Epithelial cell of proximal tubule (primary cell): ENCODE data around the gene SH2B3. TPM values are rescaled to one million over a fixed set of nuclear protein-coding genes. Genes with fewer than 3 reads are reported as not detected.
"Not testable (repeated sequence)": the region's sequence is repeated elsewhere in the genome, so short reads cannot be mapped to it uniquely, and the experiment has no call there.

Experiments used
- DNase-seq: peaks from one replicate; pipeline ENCODE4 v3.0.0-alpha.2; 2011; ENCODE audit warnings: low read depth
- H3K4me3 ChIP-seq: 2 replicates; pipeline ENCODE4 v1.5.1; 2011; ENCODE audit warnings: low read depth, mild to moderate bottlenecking, low read length
- CTCF ChIP-seq: conservative IDR thresholded peaks from 2 replicates; pipeline ENCODE4 v1.5.1; 2012; ENCODE audit warnings: low read depth, mild to moderate bottlenecking, low read length
- total RNA-seq: library from RNA; depleted of rRNA; stranded (reverse); fragments of >200 nt; gene quantifications from 2 replicates; pipeline ENCODE4 v1.2.3, GENCODE V29; 2015

Gene SH2B3
- total RNA-seq, 1 donor from 2014 or later: 59.6 TPM

GRCh38 chr12:111396726-111397445, 8.8 kb upstream of the SH2B3 start:
- peak; percentile 99 for TF ChIP-seq CTCF
- H3K4me3 ChIP-seq: no peak overlapping the region
- no peak for DNase-seq

GRCh38 chr12:111398530-111398929, 7.2 kb upstream of the SH2B3 start:
- H3K4me3 ChIP-seq: no peak overlapping the region
- no peak for TF ChIP-seq CTCF
- no peak for DNase-seq

DNA sequence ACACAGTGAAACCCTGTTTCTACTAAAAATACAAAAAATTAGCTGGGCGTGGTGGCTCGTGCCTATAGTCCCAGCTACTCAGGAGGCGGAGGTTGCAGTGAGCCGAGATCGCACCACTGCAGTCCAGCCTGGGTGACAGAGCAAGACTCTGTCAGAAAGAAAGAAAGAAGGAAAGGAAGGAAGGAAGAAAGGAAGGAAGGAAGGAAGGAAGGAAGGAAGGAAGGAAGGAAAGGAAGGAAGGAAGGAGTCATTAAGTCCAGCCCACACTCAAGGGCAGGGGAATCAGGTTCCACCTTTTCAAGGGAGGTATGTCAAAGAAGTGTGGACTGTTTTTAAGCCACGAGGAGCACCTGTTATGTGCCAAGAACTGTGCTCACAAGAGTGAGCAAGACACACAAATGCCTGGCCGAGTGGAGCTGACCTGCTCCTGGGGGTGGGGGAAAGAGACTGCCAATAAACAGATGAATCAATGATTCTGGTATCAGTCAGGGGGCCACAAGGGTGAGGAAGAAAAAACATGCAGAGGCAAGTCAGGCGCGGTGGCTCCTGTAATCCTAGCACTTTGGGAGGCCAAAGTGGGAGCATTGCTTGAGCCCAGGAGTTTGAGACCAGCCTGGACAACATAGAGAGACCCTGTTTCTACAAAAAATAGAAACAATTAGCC, 5.8 kb upstream of the SH2B3 start:
- not testable (repeated sequence) for DNase-seq, H3K4me3 ChIP-seq

- no peak for TF ChIP-seq CTCF
- no peak for DNase-seq
- H3K4me3 ChIP-seq: no peak overlapping the region
Observed at GRCh38 chr12:111401167-111401605, 4.5 kb upstream of the SH2B3 start.

DNA sequence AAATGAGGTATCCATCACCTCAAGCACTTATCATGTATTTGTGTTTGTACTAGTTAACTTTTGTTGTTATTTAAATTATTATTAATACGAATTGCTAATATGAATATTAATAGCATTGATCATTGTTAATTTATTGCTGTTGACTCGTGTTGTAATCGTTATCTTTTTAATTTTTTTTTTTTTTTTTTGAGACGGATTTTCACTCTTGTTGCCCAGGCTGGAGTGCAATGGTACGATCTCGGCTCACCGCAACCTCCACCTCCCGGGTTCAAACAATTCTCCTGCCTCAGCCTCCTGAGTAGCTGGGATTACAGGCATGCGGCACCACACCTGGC, 3.3 kb upstream of the SH2B3 start:
- H3K4me3 ChIP-seq, DNase-seq: not testable (repeated sequence)

GRCh38 chr12:111404362-111405148, 1.2 kb upstream of the SH2B3 start:
- DNase-seq: peak; percentile 87
- H3K4me3 ChIP-seq: peak overlapping the region; percentile 86
- TF ChIP-seq CTCF: no peak

DNA sequence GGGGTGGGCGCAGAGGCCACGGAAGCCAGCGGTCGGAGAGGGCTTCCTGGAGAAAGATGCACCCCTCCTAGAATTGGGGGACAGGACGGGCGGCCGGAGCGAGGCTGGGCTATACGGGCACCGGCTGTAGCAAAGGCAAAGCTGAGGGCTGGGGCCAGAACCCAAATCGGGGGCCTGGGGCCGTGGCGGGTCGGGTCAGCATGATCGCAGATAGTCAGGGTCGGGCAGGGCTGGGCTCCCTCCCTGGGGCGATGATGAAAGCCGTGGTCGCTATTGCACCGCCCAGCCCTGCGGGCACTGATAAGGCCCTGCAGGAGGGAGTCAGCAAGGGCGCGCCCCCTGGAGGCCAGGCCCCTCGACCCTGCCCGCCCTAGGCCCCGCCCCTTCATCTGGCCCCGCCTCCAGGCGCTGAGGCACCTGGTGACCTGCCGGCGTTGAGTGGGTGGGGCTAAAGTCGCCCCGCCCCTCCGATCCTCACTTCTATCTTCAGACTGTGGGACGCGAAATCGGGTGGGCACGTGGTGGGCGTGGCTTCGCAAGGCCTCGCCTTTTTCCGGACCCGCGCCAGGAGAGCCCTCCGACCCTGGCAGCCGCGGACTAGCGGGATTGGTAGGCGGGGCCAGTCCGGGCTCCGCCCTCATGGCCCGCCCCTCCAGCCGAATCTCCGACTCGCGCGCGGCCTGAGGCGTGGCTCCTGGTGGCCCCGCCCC, 419 bp upstream of the SH2B3 start:
- H3K4me3 ChIP-seq: peak overlapping the region; percentile 86
- peak; percentile 50 for TF ChIP-seq CTCF
- no peak for DNase-seq
